AG04449 (cell line): ENCODE results near the gene RLBP1.

Experiments used
- CTCF ChIA-PET: fragments of 350-600 bp; formaldehyde crosslinking; extraction: SDS; loops from one replicate; lab custom pipeline; 2021; ENCODE audit warnings: antibody characterized with exemption; lab: Yijun Ruan, JAX
- POLR2A ChIA-PET: fragments of 400-600, 350-600 bp; formaldehyde crosslinking; extraction: SDS; loops from one replicate; lab custom pipeline; 2020; ENCODE audit warnings: antibody characterized with exemption, inconsistent platforms; lab: Yijun Ruan, JAX
- DNase-seq: peaks from one replicate; pipeline ENCODE4 v3.0.0-alpha.2; 2010; ENCODE audit warnings: low read depth, low spot score
- H3K4me3 ChIP-seq: 2 replicates; pipeline ENCODE4 v1.5.1; 2011; ENCODE audit warnings: low read depth, mild to moderate bottlenecking, control low read depth, low read length
- TF ChIP-seq, protein P1 (sequence below): IDR thresholded peaks from one replicate; pipeline ENCODE4 v1.5.1; 2011; ENCODE audit warnings: mild to moderate bottlenecking, moderate library complexity, low read length, control low read depth, inconsistent platforms; ENCODE audit not compliant: insufficient read depth; ENCODE audit errors: missing control alignments

RLBP1 gene

DNA sequence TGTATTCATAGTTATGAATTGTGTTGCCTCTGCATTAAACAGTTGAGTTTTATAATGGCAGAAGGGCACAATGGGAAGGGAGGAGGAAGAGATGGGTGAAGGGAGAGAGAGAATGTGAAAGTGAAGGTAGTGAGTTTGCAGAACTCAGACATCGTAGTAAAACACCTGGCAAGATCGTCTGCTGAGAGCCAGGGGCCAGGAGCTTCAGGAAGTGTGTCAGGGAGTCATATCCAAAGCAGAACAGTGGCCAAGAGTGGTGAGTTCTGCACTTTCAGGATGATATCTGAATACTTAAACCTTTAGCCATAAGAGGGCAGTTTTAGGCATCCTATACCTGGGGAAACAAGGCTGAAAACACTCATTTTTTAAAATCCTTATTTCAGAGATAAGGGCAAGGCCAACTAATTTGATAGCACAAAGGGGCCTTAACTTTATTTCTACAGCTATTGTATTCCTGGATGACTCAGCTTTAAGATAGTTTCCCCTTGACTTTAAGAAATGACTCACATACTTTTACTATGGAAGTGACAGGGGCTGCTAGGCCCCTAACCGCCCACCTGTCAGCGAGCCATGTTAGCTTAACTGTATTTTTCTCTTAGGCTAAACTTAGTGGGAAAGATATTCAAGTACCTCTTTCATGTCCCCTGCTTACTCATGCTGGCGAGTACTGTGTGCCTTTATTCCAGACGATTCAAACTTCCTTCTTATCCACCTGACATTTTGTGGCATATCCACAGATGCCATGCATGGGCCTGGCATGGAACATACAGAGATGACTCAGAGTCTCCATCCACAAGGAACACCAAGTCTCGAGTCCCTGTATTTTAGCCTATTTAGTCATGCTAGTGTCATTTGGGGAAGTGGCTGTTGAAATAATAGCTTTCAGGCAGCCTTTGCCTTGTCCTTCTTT, 53.9 kb downstream of the RLBP1 start:
- no peak overlapping the region for H3K4me3 ChIP-seq
- CTCF ChIA-PET, result interaction anchor here (0.6 to 21.4 kb wide), 18 partner anchors 9 to 289 kb away, joined by 3 to 677 read pairs (median 3); no protein-coding TSS in a partner anchor
- TF ChIP-seq, protein P1, sequence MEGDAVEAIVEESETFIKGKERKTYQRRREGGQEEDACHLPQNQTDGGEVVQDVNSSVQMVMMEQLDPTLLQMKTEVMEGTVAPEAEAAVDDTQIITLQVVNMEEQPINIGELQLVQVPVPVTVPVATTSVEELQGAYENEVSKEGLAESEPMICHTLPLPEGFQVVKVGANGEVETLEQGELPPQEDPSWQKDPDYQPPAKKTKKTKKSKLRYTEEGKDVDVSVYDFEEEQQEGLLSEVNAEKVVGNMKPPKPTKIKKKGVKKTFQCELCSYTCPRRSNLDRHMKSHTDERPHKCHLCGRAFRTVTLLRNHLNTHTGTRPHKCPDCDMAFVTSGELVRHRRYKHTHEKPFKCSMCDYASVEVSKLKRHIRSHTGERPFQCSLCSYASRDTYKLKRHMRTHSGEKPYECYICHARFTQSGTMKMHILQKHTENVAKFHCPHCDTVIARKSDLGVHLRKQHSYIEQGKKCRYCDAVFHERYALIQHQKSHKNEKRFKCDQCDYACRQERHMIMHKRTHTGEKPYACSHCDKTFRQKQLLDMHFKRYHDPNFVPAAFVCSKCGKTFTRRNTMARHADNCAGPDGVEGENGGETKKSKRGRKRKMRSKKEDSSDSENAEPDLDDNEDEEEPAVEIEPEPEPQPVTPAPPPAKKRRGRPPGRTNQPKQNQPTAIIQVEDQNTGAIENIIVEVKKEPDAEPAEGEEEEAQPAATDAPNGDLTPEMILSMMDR, result no peak
- DNase-seq, result no peak
- POLR2A ChIA-PET, result interaction anchor here (0.6 to 1.1 kb wide), 2 partner anchors 10 to 50 kb away, joined by 3 read pairs; no protein-coding TSS in a partner anchor

GRCh38 chr15:89165677-89166076, 55.7 kb downstream of the RLBP1 start:
- TF ChIP-seq, protein P1, result no peak
- POLR2A ChIA-PET, result no interaction called here
- DNase-seq, result no peak

GRCh38 chr15:89164712-89165211, 56.6 kb downstream of the RLBP1 start:
- TF ChIP-seq, protein P1, result no peak
- POLR2A ChIA-PET, result interaction anchor here (0.7 kb wide), 1 partner anchor 40 kb away, joined by 3 read pairs; no protein-coding TSS in a partner anchor
- CTCF ChIA-PET, result interaction anchor here (1.0 to 21.4 kb wide), 5 partner anchors 8 to 260 kb away, joined by 3 to 677 read pairs (median 22); no protein-coding TSS in a partner anchor
- DNase-seq, result no peak
- no peak overlapping the region for H3K4me3 ChIP-seq

More at GRCh38 chr15:89165677-89166076, 55.7 kb downstream of the RLBP1 start:
- H3K4me3 ChIP-seq, result no peak overlapping the region
- CTCF ChIA-PET, result interaction anchor here (0.9 to 21.4 kb wide), 5 partner anchors 7 to 107 kb away, joined by 3 to 677 read pairs (median 22); no protein-coding TSS in a partner anchor

DNA sequence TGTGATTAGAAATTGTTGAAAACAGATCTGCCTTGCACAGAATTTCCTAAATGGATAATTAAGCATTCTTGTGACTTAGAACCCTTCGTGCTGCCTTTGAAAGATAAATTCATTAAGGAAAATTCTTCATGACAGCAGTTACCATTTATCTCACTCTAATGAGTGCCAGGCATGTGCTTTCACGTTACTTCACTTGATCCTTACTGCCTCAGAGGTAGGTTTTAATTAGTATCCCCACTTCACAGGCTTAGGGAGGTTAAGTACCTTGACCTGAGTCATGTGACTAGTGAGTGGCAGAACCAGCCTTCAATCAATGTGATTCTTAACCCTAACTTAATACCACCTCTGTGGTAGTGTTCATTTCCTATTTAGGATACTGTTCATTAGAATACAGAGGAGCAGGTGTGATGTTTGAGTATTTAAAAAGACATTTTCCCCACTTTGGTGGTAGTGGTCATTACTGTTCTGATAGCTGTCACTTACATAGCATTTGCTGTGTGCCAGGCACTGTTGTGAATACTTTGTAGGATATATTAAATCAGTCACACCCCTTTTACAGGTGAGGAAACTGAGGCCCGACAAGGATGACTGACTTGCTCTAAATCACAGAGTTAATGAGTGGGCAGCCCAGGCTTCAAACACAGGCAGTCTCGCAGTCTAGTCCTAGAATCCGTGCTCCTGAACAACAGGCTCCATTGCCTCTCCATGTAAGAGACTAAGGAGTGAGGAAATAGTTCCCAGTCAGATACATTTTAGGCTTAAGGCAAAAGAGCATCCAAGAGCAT, 57.9 kb downstream of the RLBP1 start:
- POLR2A ChIA-PET, result no interaction called here
- CTCF ChIA-PET, result interaction anchor here (1.6 to 21.4 kb wide), 4 partner anchors 7 to 105 kb away, joined by 4 to 677 read pairs (median 28); no protein-coding TSS in a partner anchor
- DNase-seq, result no peak
- H3K4me3 ChIP-seq, result no peak overlapping the region
- TF ChIP-seq, protein P1, result no peak

DNA sequence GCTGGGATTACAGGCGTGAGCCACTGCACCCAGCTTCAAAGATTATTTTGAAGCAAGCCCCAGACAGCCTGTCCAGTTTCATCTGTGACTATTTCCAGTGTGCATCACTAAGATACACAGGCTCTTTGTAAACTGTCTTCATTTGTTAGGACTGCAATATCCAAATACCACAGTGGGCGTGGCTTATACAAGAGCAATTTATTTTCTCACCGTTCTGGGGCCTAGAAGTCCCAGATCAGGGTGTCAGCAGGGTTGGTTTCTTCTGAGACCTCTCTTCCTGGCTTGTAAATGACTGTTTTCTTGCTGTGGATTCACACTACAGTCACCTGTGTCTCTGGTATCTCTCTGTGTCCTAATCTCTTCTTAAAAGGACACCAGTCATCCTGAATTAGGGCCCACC, 59.7 kb downstream of the RLBP1 start:
- CTCF ChIA-PET, result interaction anchor here (0.9 to 2.4 kb wide), 3 partner anchors 9 to 16 kb away, joined by 3 to 17 read pairs (median 4); no protein-coding TSS in a partner anchor

More for the DNA sequence above, 59.7 kb downstream of the RLBP1 start:
- TF ChIP-seq, protein P1, result no peak
- H3K4me3 ChIP-seq, result no peak overlapping the region
- no peak for DNase-seq
- POLR2A ChIA-PET, result no interaction called here
